HepG2 (cell line): Measurements from ENCODE around the gene GATAD2B. TPM values are rescaled to one million over a fixed set of nuclear protein-coding genes. Genes with fewer than 3 reads are reported as not detected.

ENCODE experiments used
- AKAP8 ChIP-seq: sonication (generic); formaldehyde crosslinking; IDR thresholded peaks from 2 replicates; pipeline ENCODE4 v1.5.1; 2020; ENCODE audit warnings: mild to moderate bottlenecking, missing genetic modification reagents
- CAMTA2 ChIP-seq: sonication (generic); formaldehyde crosslinking; IDR thresholded peaks from 2 replicates; pipeline ENCODE4 v1.4.0; 2020; ENCODE audit warnings: mild to moderate bottlenecking, missing genetic modification reagents, borderline replicate concordance
- DR1 ChIP-seq: sonication (generic); formaldehyde crosslinking; IDR thresholded peaks from 2 replicates; pipeline ENCODE4 v1.8.0; 2021; ENCODE audit warnings: mild to moderate bottlenecking, missing genetic modification reagents, inconsistent platforms
- HNRNPLL ChIP-seq: fragments of 200-400 bp; formaldehyde crosslinking; IDR thresholded peaks from 2 replicates; pipeline ENCODE4 v1.6.1; 2017; ENCODE audit warnings: mild to moderate bottlenecking, low read depth, low read length; ENCODE audit not compliant: poor library complexity, severe bottlenecking
- KLF11 ChIP-seq: IDR thresholded peaks from 2 replicates; pipeline ENCODE4 v1.6.1; 2016; ENCODE audit warnings: missing compliant biosample characterization
- MED1 ChIP-seq: sonication (generic); formaldehyde crosslinking; IDR thresholded peaks from 2 replicates; pipeline ENCODE4 v1.4.0; 2020; ENCODE audit warnings: missing genetic modification reagents
- SMAD9 ChIP-seq: sonication (generic); formaldehyde crosslinking; IDR thresholded peaks from 2 replicates; pipeline ENCODE4 v1.5.1; 2020; ENCODE audit warnings: mild to moderate bottlenecking, missing genetic modification reagents
- STAG1 ChIP-seq: sonication (generic); formaldehyde crosslinking; IDR thresholded peaks from 2 replicates; pipeline ENCODE4 v1.4.0; 2020; ENCODE audit warnings: missing genetic modification reagents
- ZNF136 ChIP-seq: sonication (generic); formaldehyde crosslinking; IDR thresholded peaks from 2 replicates; pipeline ENCODE4 v1.8.1; 2022; ENCODE audit warnings: low read depth, mild to moderate bottlenecking, moderate library complexity, missing genetic modification reagents
- ZNF441 ChIP-seq: sonication (generic); formaldehyde crosslinking; IDR thresholded peaks from 2 replicates; pipeline ENCODE4 v1.7.0; 2021; ENCODE audit warnings: missing genetic modification reagents, borderline replicate concordance
- ZNF670 ChIP-seq: sonication (generic); formaldehyde crosslinking; IDR thresholded peaks from 2 replicates; pipeline ENCODE4 v1.8.0; 2022; ENCODE audit warnings: mild to moderate bottlenecking, missing genetic modification reagents, borderline replicate concordance
- ZNF772 ChIP-seq: sonication (generic); formaldehyde crosslinking; IDR thresholded peaks from 2 replicates; pipeline ENCODE4 v1.5.0; 2020; ENCODE audit warnings: mild to moderate bottlenecking, missing genetic modification reagents
- polyA plus RNA-seq, 8 experiments: library from polyadenylated mRNA; depleted of rRNA in 3 of 8; stranded (reverse) in 7 of 8; unstranded in 1 of 8; fragments of >200 nt; fragmentation: Illumina TruSeq in 4 of 8; extraction: Trizol in 4 of 8; gene quantifications; 2 replicates each; pipeline versions ENCODE4 v1.2.1 to v1.2.3, GENCODE V29; 2011 to 2016; ENCODE audit warnings: low read depth in 4 of 8, missing spikeins in 1 of 8, mixed read lengths in 1 of 8; ENCODE audit not compliant: insufficient read depth in 1 of 8
- total RNA-seq, 5 experiments: library from RNA; depleted of rRNA; stranded (reverse); fragments of >200 nt; fragmentation: Illumina TruSeq; extraction: Trizol; gene quantifications; 2 replicates each; pipeline ENCODE4 v1.2.3, GENCODE V29; 2016; ENCODE audit warnings: low read depth in 1 of 5
- TF ChIP-seq, protein P1 (sequence below): sonication (generic); formaldehyde crosslinking; IDR thresholded peaks from 2 replicates; pipeline ENCODE4 v1.4.0; 2020; ENCODE audit warnings: mild to moderate bottlenecking, missing genetic modification reagents
- TF ChIP-seq, protein P2 (sequence below): sonication (generic); formaldehyde crosslinking; IDR thresholded peaks from 2 replicates; pipeline ENCODE4 v1.8.0; 2023; ENCODE audit warnings: mild to moderate bottlenecking, missing genetic modification reagents
- TF ChIP-seq, protein P3 (sequence below): sonication (generic); formaldehyde crosslinking; IDR thresholded peaks from 2 replicates; pipeline ENCODE4 v1.4.0; 2020; ENCODE audit warnings: missing genetic modification reagents
- TF ChIP-seq, protein P4 (sequence below): sonication (generic); formaldehyde crosslinking; IDR thresholded peaks from 2 replicates; pipeline ENCODE4 v1.4.0; 2020; ENCODE audit warnings: mild to moderate bottlenecking, missing genetic modification reagents
- TF ChIP-seq, protein P5 (sequence below): IDR thresholded peaks from 2 replicates; pipeline ENCODE4 v1.6.1; 2016; ENCODE audit warnings: mild to moderate bottlenecking
- TF ChIP-seq, protein P6 (sequence below), 2 experiments: sonication (generic) in 1 of 2; formaldehyde crosslinking in 1 of 2; IDR thresholded peaks; 2 replicates each; pipeline versions ENCODE4 v1.5.1 to v1.6.1; 2011 to 2020; ENCODE audit warnings: borderline replicate concordance in 1 of 2, low read depth in 1 of 2, low read length in 1 of 2, mild to moderate bottlenecking in 1 of 2, missing genetic modification reagents in 1 of 2, moderate library complexity in 1 of 2
- TF ChIP-seq, protein P7 (sequence below): sonication (generic); formaldehyde crosslinking; IDR thresholded peaks from 2 replicates; pipeline ENCODE4 v1.5.1; 2020; ENCODE audit warnings: mild to moderate bottlenecking, missing genetic modification reagents, borderline replicate concordance

GATAD2B gene
- total and polyA plus RNA-seq, 2 of the 13 experiments (the other 11 are each of a cell fraction or from before 2014, with no cell fraction given) = 3.2 to 5.2 TPM

DNA sequence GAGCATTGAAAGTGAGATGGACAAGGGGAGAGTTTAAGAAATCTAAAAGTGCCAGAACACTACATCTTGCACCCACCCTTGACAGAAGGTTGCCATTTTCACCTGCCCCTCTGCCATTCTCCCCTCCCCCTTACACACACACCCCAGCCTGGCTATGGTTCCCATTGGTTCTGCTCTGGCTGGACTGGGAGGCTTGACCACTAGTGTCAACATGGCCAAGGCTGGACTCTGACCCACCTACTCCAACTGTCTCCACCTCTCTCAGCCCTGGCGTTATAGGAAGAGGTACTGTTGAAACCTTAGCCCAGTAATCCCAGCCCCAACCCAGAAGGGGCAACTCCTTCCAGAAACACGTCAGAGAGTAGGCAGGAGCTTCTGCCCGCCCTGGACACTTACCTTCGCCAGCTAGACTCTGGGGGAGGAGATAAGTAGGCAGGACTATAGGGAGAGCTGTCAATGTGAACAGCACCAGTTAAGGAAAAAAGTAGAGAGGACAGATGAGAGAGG, 31.1 kb upstream of the GATAD2B start (continued):
- TF ChIP-seq, protein P1, sequence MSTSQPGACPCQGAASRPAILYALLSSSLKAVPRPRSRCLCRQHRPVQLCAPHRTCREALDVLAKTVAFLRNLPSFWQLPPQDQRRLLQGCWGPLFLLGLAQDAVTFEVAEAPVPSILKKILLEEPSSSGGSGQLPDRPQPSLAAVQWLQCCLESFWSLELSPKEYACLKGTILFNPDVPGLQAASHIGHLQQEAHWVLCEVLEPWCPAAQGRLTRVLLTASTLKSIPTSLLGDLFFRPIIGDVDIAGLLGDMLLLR (CRISPR knock-in tag) = no peak
- TF ChIP-seq CAMTA2 (CRISPR knock-in tag) = no peak
- TF ChIP-seq, protein P2, sequence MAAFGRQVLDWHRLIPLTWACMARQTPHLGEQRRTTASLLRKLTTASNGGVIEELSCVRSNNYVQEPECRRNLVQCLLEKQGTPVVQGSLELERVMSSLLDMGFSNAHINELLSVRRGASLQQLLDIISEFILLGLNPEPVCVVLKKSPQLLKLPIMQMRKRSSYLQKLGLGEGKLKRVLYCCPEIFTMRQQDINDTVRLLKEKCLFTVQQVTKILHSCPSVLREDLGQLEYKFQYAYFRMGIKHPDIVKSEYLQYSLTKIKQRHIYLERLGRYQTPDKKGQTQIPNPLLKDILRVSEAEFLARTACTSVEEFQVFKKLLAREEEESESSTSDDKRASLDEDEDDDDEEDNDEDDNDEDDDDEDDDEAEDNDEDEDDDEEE = no peak
- no peak for TF ChIP-seq ZNF136 (CRISPR knock-in tag)
- no peak for TF ChIP-seq HNRNPLL
- no peak for TF ChIP-seq SMAD9 (CRISPR knock-in tag)
- TF ChIP-seq, protein P3, sequence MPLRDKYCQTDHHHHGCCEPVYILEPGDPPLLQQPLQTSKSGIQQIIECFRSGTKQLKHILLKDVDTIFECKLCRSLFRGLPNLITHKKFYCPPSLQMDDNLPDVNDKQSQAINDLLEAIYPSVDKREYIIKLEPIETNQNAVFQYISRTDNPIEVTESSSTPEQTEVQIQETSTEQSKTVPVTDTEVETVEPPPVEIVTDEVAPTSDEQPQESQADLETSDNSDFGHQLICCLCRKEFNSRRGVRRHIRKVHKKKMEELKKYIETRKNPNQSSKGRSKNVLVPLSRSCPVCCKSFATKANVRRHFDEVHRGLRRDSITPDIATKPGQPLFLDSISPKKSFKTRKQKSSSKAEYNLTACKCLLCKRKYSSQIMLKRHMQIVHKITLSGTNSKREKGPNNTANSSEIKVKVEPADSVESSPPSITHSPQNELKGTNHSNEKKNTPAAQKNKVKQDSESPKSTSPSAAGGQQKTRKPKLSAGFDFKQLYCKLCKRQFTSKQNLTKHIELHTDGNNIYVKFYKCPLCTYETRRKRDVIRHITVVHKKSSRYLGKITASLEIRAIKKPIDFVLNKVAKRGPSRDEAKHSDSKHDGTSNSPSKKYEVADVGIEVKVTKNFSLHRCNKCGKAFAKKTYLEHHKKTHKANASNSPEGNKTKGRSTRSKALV (CRISPR knock-in tag) = no peak
- TF ChIP-seq ZNF772 = 0 out of 2 replicates have a peak, but pooled peaks have one; percentile 47
- no peak for TF ChIP-seq ZNF670 (CRISPR knock-in tag)
- TF ChIP-seq AKAP8 (CRISPR knock-in tag) = no peak
- TF ChIP-seq, protein P4, sequence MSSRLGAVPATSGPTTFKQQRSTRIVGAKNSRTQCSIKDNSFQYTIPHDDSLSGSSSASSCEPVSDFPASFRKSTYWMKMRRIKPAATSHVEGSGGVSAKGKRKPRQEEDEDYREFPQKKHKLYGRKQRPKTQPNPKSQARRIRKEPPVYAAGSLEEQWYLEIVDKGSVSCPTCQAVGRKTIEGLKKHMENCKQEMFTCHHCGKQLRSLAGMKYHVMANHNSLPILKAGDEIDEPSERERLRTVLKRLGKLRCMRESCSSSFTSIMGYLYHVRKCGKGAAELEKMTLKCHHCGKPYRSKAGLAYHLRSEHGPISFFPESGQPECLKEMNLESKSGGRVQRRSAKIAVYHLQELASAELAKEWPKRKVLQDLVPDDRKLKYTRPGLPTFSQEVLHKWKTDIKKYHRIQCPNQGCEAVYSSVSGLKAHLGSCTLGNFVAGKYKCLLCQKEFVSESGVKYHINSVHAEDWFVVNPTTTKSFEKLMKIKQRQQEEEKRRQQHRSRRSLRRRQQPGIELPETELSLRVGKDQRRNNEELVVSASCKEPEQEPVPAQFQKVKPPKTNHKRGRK (CRISPR knock-in tag) = no peak
- TF ChIP-seq, protein P5, sequence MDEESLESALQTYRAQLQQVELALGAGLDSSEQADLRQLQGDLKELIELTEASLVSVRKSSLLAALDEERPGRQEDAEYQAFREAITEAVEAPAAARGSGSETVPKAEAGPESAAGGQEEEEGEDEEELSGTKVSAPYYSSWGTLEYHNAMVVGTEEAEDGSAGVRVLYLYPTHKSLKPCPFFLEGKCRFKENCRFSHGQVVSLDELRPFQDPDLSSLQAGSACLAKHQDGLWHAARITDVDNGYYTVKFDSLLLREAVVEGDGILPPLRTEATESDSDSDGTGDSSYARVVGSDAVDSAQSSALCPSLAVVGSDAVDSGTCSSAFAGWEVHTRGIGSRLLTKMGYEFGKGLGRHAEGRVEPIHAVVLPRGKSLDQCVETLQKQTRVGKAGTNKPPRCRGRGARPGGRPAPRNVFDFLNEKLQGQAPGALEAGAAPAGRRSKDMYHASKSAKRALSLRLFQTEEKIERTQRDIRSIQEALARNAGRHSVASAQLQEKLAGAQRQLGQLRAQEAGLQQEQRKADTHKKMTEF (CRISPR knock-in tag) = peak; percentile 52
- TF ChIP-seq STAG1 (CRISPR knock-in tag) = no peak
- peak; percentile 82 for TF ChIP-seq ZNF441 (CRISPR knock-in tag)
- peak; percentile 28; the same call in 1 of the 2 replicates for TF ChIP-seq MED1
- TF ChIP-seq KLF11 (CRISPR knock-in tag) = 0 out of 2 replicates have a peak, but pooled peaks have one; percentile 26
- TF ChIP-seq DR1 (CRISPR knock-in tag) = no peak
- TF ChIP-seq, protein P6, sequence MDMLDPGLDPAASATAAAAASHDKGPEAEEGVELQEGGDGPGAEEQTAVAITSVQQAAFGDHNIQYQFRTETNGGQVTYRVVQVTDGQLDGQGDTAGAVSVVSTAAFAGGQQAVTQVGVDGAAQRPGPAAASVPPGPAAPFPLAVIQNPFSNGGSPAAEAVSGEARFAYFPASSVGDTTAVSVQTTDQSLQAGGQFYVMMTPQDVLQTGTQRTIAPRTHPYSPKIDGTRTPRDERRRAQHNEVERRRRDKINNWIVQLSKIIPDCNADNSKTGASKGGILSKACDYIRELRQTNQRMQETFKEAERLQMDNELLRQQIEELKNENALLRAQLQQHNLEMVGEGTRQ (IDR thresholded peaks at IDR 0.05; ENCODE audit: low read depth, low read length) = no peak
- TF ChIP-seq, protein P6 (CRISPR knock-in tag; IDR thresholded peaks at IDR 0.05; ENCODE audit: borderline replicate concordance) = no peak
- TF ChIP-seq, protein P7, sequence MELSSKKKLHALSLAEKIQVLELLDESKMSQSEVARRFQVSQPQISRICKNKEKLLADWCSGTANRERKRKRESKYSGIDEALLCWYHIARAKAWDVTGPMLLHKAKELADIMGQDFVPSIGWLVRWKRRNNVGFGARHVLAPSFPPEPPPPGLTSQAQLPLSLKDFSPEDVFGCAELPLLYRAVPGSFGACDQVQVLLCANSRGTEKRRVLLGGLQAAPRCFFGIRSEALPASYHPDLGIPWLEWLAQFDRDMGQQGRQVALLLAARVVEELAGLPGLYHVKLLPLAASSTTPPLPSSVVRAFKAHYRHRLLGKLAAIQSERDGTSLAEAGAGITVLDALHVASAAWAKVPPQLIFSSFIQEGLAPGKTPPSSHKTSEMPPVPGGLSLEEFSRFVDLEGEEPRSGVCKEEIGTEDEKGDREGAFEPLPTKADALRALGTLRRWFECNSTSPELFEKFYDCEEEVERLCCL = no peak
